COLO668 (cell line): ENCODE measurements around the gene GUSB.
"Not testable (repeated sequence)": the region's sequence is repeated elsewhere in the genome, so short reads cannot be mapped to it uniquely, and the experiment has no call there.

Experiments
- DNase-seq: peaks from one replicate; lab custom pipeline; 2025; ENCODE audit not compliant: unreplicated experiment; lab: John Stamatoyannopoulos, UW

GUSB gene

GRCh38 chr7:65975814-65976445 is 6.1 kb downstream of the GUSB start:
- DNase-seq = no peak

- no peak for DNase-seq
Measured at GRCh38 chr7:65974876-65975275, 7.1 kb downstream of the GUSB start.

- no peak for DNase-seq
Measured at GRCh38 chr7:65974191-65974801, 7.7 kb downstream of the GUSB start.

- DNase-seq = no peak
Measured at GRCh38 chr7:65972976-65973375, 9.0 kb downstream of the GUSB start.

- DNase-seq = no peak
Measured at GRCh38 chr7:65971021-65971420, 11.0 kb downstream of the GUSB start.

- no peak for DNase-seq
Measured at GRCh38 chr7:65968256-65969185, 13.5 kb downstream of the GUSB start.

GRCh38 chr7:65967361-65968155 is 14.5 kb downstream of the GUSB start:
- no peak for DNase-seq

- no peak for DNase-seq
Measured at GRCh38 chr7:65966146-65966545, 15.9 kb downstream of the GUSB start.

- DNase-seq = not testable (repeated sequence)
Measured at GRCh38 chr7:65964671-65965070, 17.3 kb downstream of the GUSB start.

- no peak for DNase-seq
Measured at GRCh38 chr7:65962033-65962432, 20.0 kb downstream of the GUSB start.

GRCh38 chr7:65960351-65961074 is 21.5 kb downstream of the GUSB start:
- DNase-seq = no peak

- DNase-seq = no peak
Measured at GRCh38 chr7:65955718-65956117, 26.3 kb downstream of the GUSB start.

- no peak for DNase-seq
Measured at GRCh38 chr7:65953890-65954450, 28.0 kb downstream of the GUSB start.

- no peak for DNase-seq
Measured at GRCh38 chr7:65953001-65953720, 28.9 kb downstream of the GUSB start.

GRCh38 chr7:65951837-65952578 is 30.0 kb downstream of the GUSB start:
- DNase-seq = no peak

- DNase-seq = no peak
Measured at GRCh38 chr7:65946904-65947303, 35.1 kb downstream of the GUSB start.

GRCh38 chr7:65945787-65946186 is 36.2 kb downstream of the GUSB start:
- DNase-seq = not testable (repeated sequence)

- no peak for DNase-seq
Measured at GRCh38 chr7:65938336-65938895, 43.6 kb downstream of the GUSB start.
